ENCODE measurements around the gene KBTBD2.
"Not testable (repeated sequence)": the region's sequence is repeated elsewhere in the genome, so short reads cannot be mapped to it uniquely, and the experiment has no call there.

The KBTBD2 gene

DNA sequence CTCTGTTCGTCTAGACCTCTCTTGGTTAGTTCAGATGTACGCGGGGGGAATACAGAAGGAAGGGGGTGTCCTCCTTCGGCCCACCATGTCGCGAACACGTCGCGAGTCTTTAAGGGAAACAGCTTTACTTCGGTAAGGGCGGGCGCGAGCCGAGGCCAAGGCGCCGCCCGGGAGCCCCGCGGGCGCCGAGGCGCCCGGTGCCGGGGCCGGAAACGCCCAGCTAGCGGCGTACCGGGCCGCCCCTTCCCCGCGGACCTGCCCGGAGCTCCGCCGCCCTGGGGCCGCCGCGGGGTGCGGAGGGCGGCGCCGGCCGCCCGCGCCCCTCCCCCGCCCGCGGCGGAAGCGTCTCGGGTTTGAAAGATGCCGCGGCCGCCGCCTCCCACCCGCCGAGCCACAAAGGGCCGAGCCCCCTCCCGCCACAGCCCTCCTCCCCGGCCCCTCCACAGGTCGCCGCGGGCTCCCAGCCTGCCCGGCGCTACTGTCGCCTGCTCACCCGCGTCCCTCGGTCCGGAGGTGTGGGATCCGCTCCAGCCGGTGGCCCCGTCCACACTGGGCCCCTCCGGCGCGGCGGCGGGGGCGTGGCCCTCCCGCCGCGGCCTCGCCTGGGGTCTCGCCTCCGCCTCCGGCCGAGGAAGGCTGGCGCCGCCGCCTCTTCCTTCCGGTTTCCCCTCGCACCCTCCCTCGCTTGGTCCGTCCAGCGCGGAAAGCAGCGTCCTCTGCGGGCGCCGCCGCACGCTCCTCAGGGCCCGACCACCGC, at the start of gene KBTBD2:
KBTBD2 (minus strand) TSS at position 718 of the 757 bp plus-strand sequence. CDS start 12,156 bp downstream, outside the sequence.
- DNase-seq (ENCODE audit: low read depth) = peak; percentile 72

DNA sequence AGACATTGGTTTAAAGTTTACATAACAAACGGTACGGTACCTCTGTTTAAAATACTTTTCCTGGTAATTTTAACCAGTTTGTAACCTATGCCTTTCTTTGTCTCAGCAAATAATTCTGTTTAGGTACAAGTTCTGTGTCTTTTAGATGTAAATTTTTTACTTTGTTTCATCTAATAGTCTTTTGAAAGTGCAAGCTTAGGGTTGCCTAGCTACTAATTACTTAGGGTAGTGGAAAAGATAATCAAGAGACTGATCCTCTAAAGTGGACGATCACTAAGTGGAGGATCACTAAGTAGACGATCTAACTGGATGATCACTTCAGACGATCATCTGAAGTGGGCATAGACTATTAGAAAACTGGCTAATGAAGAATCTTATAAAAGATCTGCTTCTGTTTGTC, 49.6 kb upstream of the KBTBD2 start:
- DNase-seq (ENCODE audit: low read depth) = no peak

DNA sequence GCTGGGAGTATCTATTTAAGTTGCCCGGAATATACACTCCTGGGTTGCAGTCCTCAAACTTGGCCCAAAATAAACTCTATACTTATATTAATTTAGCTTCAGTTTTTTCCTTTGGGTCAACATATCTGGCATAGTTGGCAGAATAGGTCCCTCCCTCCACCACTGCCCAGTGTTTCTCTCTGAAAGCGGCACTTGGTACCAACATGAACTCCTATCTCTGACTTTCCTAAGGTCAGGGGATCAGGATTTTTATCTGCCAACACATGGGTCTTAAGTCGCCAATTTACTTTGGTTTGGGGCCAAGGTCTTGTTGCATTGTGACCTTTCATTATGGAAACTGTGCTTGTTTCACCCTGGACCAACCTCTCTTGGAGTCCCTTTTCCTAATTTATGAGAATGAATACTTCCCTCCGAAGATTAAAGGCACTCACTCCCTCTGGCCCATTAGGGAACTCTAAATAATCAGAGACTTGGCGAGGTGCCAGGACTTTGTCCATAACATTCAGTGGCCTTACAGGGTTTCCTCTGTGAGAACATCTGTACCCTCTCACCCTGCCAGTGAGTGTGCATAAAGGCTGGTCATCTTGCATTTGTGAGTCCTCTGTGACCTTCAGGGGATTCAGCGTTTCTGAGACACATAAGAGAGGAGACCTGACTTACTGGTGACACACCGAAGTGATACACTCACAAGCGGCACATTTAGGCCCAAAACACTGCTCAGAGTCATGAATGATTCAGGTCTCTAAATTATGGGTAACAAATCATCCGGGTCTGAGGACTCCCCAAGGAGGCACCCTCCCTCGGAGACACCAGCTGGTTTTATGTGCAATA, 46.0 kb upstream of the KBTBD2 start:
- no peak for DNase-seq (ENCODE audit: low read depth)

DNA sequence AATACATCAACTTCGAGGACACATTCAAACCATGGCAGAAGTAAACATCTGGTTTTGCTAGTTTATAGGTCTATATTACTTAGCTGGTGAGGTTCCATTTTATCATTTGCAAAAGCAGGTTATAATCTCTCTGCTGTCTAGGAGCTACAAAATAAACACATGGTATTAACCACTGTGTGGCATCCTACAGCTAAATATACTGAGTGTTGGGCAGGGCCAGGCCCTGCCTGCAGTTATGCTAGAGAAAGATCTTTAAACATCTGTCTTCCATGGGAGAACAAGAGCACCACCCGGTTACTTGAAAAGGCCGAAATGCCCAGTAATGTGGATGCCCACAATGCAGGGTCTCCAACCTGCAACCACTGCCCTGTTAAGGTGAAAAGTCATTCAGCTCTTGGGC, 45.1 kb upstream of the KBTBD2 start:
- no peak for DNase-seq (ENCODE audit: low read depth)

DNA sequence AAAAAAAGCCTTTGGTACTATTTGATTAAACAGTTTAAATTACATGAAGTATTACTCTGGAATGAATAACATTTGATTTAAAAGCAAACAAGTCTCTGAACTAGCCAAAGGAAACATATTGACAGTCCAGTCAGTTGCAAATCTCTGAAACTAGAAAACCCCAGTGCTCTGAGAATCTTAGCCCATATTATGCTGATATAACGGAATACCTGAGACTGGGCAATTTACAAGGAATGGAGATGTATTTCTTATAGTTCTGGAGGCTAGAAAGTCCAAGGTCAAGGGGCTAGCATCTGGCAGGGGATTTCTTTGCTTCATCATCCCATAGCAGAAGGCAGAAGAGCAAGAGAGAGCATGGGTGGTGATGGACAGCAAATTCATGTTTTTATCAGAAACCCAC, 44.0 kb upstream of the KBTBD2 start:
- DNase-seq (ENCODE audit: low read depth) = no peak

DNA sequence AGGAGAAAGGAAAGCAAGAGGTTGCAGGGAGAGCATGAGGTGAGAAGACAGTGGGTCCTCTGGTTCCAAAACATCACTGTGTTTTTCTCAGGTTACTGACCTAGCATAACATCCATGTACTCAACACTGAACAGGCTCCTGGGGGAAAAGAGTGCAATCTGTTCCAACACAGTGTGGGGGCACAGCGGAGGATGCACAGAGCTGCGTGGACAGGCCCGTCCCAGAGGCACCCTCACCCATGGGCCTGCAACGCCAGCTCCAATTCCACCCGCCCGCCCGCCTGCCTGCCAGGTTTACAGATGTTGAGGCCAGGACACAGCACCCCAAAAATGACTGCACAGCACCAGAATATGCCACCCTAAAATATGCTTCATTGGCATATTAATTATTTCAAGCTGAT, 38.8 kb upstream of the KBTBD2 start:
- no peak for DNase-seq (ENCODE audit: low read depth)

DNA sequence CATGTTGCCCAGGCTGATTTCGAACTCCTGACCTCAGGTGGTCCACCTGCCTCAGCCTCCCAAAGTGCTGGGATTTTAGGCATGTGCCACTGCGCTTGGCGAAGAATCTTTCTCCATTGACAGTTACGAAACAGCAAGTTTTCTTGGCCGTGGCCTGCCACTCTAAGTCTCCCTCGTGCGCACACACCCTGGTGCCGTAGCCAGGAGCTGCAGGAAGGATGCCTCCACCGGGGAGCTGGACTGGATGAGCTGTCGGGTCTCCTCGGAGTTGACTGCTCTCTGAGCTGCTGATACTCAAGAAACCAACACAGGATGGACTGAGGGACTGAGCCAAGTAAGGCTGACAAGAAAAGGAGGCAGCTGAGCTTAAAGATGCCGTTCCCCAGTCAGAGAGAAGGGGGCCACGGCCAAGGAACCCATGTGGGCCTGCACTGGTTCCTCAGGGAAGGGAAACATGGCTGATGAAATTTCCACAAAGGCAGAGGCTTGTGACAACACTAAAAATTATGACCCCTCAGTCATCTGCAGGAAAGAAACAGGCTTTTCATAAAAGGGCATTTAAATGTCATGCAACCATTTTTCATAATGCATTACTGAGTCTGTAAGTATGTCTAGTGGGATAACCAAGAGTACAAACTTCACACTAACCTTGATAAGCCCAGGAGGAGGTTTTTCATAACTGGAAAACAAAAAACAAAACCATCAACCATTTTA, 38.0 kb upstream of the KBTBD2 start:
- no peak for DNase-seq (ENCODE audit: low read depth)

DNA sequence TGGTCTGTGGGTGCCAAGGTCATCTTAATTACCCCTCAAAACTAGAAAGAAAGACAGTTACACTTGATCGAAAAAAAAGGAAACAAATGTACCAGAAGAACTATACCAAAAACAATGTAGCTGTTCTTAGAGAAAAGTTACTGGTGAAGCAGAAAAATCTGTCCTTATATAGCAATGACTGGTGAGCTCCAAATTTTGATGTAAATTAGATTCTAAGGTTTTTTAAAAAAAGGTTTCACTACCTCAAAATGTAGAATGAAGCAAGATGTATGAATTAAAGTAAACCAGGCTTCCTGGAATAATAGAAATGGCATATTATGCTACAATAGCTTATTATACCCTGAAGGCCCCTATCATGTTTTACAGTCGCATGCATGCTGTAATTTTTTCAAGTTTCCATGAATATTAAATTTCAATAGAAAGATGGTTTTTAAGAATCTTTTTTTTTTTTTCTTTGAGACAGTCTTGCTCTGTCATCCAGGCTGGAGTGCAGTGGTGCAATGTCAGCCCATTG, 37.3 kb upstream of the KBTBD2 start:
- no peak for DNase-seq (ENCODE audit: low read depth)

DNA sequence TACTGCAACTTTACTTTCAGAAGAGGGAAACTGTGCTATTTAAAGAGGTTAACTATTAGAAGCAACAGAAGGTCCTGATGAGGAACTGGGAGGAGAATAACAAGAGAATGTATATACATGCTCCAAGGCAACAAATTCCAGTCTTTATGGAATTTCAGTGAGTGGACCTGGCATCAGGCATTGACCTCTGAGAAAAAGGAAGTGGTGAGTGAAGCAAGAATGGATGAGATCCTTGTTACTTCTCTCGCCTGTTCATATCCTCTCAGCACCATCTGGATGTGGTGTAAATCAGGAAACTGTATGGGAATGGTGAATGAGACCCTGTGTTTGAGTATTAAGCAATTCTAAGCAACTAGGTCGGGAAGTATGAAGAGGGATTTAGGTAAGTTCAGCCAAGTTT, 30.3 kb upstream of the KBTBD2 start:
- no peak for DNase-seq (ENCODE audit: low read depth)

DNA sequence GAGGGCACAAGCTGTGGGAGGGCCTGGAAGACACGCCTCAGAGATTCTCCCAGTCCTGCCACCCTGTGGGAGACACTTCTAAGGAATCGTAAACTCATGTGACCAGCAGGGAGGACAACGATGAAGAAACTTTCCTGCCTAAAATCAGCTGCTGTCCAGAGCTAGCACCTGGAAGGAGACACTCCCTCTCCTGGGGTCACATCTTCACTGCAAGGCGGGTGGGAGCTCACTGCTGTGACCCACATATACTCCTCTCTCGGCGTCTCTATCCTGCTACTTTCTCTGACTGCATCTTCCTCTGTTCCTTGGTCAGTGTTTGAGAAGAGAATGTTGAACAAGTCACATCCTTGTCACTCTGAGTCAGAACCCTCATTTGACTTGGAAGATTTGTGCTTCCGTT, 25.4 kb upstream of the KBTBD2 start:
- not testable (repeated sequence) for DNase-seq (ENCODE audit: low read depth)

DNA sequence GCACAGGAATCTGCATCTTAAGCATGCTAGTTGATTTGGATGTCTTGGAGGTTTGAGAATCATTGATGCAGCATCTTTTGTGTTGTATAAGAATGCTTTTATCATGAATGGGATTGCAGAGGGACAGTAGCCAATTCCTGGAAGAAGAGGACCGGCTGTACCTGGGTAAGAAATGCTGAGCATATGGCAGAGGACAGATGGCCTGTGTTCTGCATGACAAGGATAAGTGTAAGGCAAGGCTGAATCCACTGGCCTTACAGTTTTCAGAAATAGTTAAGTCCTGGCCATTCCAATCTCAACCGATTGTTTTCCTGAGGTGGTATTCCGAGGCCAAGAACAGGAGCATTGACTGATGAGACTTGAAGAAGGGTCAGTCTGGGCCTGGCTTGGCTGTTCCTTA, 24.4 kb upstream of the KBTBD2 start:
- DNase-seq (ENCODE audit: low read depth) = no peak

DNA sequence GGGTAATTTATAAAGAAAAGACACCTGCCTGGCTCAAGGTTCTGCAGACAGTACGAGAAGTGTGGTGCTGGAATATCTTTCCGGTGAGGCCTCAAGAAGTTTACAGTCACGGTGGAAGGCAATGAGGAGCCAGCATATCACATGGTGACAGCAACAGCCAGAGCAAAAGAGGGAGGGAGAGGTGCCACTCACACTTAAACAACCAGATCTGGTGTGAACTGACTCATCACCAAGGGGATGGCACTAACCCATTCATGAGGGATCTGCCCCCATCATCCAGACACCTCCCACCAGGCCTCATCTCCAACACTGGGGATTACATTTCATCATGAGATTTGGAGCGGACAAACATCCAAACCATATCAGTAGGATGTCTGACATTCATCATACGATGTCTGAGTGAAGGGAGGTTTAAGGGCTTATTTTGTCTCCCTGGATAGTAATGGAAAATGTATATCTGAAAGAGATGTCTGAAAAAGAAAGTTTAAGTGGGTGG, 23.5 kb upstream of the KBTBD2 start:
- DNase-seq (ENCODE audit: low read depth) = no peak

DNA sequence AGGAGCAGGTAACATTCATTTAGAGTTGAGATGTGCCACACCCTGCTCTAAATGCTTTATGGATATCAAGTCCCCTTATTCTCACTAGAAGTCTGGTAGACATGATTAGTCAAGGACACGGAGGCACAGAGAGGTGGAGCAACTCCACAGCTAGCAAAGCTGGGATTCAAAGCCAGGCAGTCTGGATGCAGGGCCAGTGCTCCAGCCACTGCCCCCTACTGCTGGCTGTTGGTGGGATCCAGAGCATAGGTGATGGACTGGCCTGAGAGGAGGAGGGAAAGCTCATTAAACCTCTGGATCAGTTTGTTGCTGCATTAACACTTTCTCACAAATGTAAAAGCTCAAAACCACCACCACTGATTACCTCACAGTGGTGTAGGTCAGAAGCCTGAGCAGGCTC, 22.6 kb upstream of the KBTBD2 start:
- DNase-seq (ENCODE audit: low read depth) = no peak

DNA sequence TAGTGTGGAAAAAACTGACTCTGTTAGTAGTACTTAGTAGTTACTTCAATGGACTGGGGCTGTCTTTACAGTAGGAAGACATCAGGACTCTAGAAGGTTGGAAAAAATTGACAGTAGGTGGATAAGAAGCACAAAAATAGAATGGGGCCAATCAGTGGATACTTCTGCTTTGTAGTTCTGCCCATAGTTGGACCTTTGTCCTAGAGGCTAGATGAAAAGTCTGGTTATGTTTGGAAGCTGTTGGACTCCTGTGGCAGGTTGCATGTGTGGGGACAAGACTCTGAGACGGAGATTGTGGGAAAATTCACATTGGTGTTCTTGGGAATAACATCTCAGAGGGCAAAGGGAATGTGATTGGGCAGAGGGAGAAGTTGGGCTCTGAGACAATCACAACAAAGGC, 18.6 kb upstream of the KBTBD2 start:
- DNase-seq (ENCODE audit: low read depth) = no peak

DNA sequence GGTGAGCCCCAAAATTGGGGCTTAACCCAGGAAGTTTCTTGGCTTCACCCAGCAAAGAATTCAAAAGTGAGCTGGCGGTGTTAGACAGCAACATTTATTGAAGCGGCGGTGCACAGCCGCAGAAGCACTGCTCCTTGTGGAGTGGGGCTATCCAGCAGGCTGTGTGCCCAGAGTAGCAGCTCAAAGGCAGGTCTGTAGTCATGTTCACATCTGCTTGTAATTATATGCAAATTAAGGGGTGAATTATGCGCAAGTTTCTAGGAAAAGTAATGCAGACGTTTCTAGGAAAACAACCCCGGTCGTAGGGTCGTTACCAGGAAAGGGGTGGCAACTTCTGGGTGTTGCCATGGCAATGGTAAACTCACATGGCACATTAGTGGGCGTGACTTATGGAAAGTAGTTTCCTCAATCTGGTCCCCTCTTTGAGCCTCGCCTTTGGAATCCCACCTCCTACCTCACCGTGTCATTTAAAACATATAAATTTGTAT, 13.7 kb upstream of the KBTBD2 start:
- peak; percentile 35 for DNase-seq (ENCODE audit: low read depth)

DNA sequence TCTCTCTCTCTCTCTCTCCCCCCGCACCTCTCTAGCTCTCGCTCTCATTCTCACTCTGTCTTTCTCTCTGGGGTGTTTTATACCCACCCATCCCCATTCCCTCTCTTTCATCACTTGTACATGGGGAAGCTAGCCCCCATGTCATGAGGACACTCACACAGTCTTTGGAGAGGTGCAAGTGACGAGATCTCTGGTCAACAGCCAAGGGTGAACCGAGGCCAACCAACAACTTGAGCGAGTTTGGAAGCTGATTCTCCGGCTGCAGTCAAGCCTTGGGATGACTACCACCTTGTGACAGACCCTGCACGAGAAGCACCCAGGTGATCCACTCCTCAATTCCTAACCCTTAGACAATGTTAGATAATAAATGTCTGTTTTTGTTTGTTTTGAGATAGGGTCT, 10.1 kb upstream of the KBTBD2 start:
- DNase-seq (ENCODE audit: low read depth) = no peak

DNA sequence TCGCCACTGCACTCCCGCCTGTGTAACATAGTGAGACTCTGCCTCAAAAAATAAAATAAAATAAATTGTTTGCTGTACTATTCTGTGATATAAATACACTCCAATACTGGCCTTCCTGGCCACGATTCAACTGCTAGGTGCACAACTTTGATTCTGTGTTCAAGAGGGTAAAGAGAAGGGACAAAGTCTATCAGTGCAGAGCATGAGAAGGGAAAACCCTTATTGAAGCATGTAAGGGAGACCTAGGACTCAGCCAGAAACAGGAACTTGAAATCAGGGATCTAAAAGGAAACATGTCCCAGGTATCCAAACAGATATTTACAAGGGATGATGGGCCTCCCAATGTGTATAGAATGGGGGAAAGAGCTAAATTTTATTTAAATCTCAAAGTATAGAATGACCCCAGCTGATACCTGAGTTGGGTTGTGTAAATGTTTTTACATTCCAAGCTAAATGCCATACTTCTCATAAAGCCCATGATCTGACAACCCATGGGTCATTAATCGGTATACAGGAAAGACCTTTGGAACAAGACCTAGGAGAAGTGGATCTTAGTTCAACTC, 9.0 kb upstream of the KBTBD2 start:
- DNase-seq (ENCODE audit: low read depth) = no peak

DNA sequence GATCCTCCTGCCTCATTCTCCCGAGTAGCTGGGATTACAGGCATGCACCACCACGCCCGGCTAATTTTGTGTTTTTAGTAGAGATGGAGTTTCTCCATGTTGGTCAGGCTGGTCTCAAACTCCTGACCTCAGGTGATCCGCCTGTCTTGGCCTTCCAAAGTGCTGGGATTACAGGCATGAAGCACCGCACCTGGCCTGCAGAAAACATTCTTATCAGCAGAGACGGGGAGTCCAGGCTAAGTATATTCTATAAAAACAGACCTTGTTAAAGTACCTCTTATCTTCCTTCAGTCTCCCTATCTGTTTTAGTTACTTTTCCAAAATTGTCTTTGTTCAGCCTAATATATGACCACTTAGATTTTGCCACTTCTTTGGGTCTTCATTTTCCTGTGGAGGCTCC, 5.8 kb upstream of the KBTBD2 start:
- DNase-seq (ENCODE audit: low read depth) = not testable (repeated sequence)

DNA sequence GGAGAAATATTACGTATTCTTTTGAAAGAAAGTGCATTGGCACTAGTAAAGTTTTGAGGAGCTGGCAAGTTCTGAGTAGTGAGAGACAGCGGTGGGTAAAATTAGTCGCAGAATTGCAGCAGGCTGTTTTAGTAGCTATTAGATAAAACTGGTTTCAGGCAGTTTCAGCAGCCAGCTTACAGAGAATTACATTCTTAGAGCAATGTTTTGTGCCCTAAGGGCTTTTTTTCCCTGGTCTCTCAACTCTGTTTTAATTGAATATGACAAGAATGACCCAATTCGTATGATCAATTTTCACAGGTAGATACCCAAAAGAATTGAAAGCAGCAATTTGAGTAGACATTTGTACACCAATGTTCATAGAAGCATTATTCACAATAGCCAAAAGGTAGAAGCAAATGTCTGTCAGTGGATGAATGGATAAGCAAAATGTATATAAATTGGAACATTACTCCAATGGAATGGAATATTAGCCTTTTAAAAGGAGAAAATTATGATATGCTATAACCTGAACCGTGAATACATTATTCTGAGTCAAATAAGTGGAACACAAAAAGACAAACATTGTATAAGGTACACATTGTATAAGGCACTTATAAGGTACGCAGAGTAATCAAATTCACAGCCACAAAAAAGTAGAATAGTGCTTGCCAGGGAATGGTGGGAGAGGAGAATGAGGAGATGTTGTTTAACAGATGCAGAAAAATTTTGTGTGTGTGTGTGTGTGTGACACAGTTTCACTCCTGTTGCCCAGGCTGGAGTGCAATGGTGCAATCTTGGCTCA, 5.2 kb upstream of the KBTBD2 start:
- DNase-seq (ENCODE audit: low read depth) = no peak

DNA sequence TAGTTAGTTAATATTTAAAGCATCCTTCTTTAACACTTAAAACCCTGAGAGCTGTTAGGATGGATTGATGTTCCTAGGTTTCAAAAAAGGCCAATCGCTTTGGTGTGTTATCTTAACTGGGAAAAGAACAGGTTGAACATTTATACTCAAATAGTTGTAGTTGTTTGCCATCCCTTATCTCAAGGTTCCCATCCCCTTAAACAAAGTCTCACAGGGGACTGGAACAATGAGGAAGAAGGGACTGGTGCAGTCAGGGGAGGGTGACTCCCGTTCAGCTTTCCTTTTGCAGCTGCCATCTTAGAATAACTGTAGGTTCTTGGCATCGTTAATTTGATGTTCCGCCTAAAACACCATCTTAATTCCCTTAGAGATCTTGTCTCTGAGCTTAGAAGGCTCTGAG, 2.6 kb upstream of the KBTBD2 start:
- no peak for DNase-seq (ENCODE audit: low read depth)

DNA sequence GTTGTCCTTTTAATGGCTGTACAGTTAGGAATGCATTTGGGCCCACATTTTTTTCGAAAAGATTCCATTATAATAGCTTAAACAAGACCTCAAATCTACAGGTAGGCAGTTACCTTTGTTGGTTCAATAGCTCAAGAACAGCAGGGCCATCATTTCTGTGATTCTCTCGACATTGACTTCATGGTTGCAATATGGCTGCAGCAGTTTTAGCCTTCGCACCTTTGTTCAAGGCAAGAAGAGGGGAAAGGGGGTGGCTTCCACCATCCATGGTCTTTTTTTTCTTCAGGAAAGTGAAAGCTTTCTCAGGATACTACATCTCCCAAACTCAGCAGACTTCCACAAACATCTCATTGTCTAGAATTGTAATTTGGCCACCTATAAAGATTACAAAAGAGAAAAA, 2.2 kb upstream of the KBTBD2 start:
- DNase-seq (ENCODE audit: low read depth) = no peak
